Muscle of back (tissue), 10 donors: Measurements from ENCODE around the gene MRPL2. TPM values are rescaled to one million over a fixed set of nuclear protein-coding genes. Genes with fewer than 3 reads are reported as not detected.

Source experiments
- polyA plus RNA-seq, 10 donors: library from polyadenylated mRNA; unstranded; fragments of 120-200 nt; gene quantifications; one replicate each; pipeline ENCODE4 v1.2.1, GENCODE V29; 2013; ENCODE audit not compliant: insufficient read length in 10 of 10

MRPL2 gene
- polyA plus RNA-seq, 10 donors, result 40.0 to 50.0 (median 41.9) TPM

Other genes with a start within 250 kb of the MRPL2 start
- gene RPL7L1, start 179.8 kb downstream of the MRPL2 start, polyA plus RNA-seq, result 10 to 100 TPM; 60.0 to 94.2 (median 75.2) TPM
- gene PTCRA, start 143.4 kb downstream of the MRPL2 start, polyA plus RNA-seq, result not detected
- 10 to 100 TPM; 21.2 to 43.0 (median 28.6) TPM for gene CNPY3, start 130.0 kb downstream of the MRPL2 start, polyA plus RNA-seq
- gene GNMT, start 98.7 kb downstream of the MRPL2 start, polyA plus RNA-seq, result under 1 TPM; 0.16 to 0.92 (median 0.44) TPM
- 10 to 100 TPM in 9 of 10 donors, 1 to 10 TPM in 1; 8.4 to 27.6 (median 16.2) TPM for gene PEX6, start 80.3 kb downstream of the MRPL2 start, polyA plus RNA-seq
- 10 to 100 TPM; 39.5 to 50.4 (median 44.8) TPM for gene PPP2R5D, start 74.9 kb downstream of the MRPL2 start, polyA plus RNA-seq
- 10 to 100 TPM; 38.5 to 63.2 (median 46.0) TPM for gene MEA1, start 45.5 kb downstream of the MRPL2 start, polyA plus RNA-seq
- 100 to 1,000 TPM; 157 to 208 (median 190) TPM for gene KLHDC3, start 45.2 kb downstream of the MRPL2 start, polyA plus RNA-seq
- 10 to 100 TPM; 40.7 to 51.6 (median 47.2) TPM for gene RRP36, start 37.8 kb downstream of the MRPL2 start, polyA plus RNA-seq
- 10 to 100 TPM; 33.5 to 43.4 (median 37.8) TPM for gene CUL7, start 5.6 kb downstream of the MRPL2 start, polyA plus RNA-seq
- gene KLC4, start 197 bp upstream of the MRPL2 start, polyA plus RNA-seq, result 10 to 100 TPM; 18.5 to 34.2 (median 21.2) TPM
- 100 to 1,000 TPM in 1 of 10 donors, 10 to 100 TPM in 9; 33.3 to 176 (median 57.0) TPM for gene PTK7, start 16.9 kb upstream of the MRPL2 start, polyA plus RNA-seq
- 10 to 100 TPM; 33.9 to 64.4 (median 46.8) TPM for gene SRF, start 111.8 kb upstream of the MRPL2 start, polyA plus RNA-seq
- 10 to 100 TPM; 10.3 to 26.8 (median 17.4) TPM for gene CUL9, start 122.8 kb upstream of the MRPL2 start, polyA plus RNA-seq
- gene DNPH1, start 170.0 kb upstream of the MRPL2 start, polyA plus RNA-seq, result 10 to 100 TPM; 12.5 to 36.1 (median 17.7) TPM
- gene TTBK1, start 184.0 kb upstream of the MRPL2 start, polyA plus RNA-seq, result under 1 TPM in 9 of 10 donors, not detected in 1; 0.03 to 0.07 (median 0.05) TPM
- gene SLC22A7, start 238.8 kb upstream of the MRPL2 start, polyA plus RNA-seq, result under 1 TPM in 3 of 10 donors, not detected in 7; 0.05 to 0.45 (median 0.11) TPM
- 1 to 10 TPM in 6 of 10 donors, under 1 TPM in 4; 0.43 to 1.5 (median 1.0) TPM for gene CRIP3, start 249.4 kb upstream of the MRPL2 start, polyA plus RNA-seq